NCI-H1105 (cell line): ENCODE results near the gene GNAT1.
A peak's percentile ranks its signal among the peaks of the same experiment; 100 is the strongest.
"Not testable (repeated sequence)": the region's sequence is repeated elsewhere in the genome, so short reads cannot be mapped to it uniquely, and the experiment has no call there.

Source experiments
- DNase-seq: peaks from one replicate; lab custom pipeline; 2025; lab: John Stamatoyannopoulos, UW

GNAT1 gene

GRCh38 chr3:50203809-50204803, 12.7 kb downstream of the GNAT1 start:
- DNase-seq, result no peak

GRCh38 chr3:50204804-50205412, 13.5 kb downstream of the GNAT1 start, which contains the start of gene SLC38A3:
TSS of gene SLC38A3 (plus strand) at chr3:50205271. CDS start at chr3:50214200, 8,929 bp downstream.
- no peak for DNase-seq

DNA sequence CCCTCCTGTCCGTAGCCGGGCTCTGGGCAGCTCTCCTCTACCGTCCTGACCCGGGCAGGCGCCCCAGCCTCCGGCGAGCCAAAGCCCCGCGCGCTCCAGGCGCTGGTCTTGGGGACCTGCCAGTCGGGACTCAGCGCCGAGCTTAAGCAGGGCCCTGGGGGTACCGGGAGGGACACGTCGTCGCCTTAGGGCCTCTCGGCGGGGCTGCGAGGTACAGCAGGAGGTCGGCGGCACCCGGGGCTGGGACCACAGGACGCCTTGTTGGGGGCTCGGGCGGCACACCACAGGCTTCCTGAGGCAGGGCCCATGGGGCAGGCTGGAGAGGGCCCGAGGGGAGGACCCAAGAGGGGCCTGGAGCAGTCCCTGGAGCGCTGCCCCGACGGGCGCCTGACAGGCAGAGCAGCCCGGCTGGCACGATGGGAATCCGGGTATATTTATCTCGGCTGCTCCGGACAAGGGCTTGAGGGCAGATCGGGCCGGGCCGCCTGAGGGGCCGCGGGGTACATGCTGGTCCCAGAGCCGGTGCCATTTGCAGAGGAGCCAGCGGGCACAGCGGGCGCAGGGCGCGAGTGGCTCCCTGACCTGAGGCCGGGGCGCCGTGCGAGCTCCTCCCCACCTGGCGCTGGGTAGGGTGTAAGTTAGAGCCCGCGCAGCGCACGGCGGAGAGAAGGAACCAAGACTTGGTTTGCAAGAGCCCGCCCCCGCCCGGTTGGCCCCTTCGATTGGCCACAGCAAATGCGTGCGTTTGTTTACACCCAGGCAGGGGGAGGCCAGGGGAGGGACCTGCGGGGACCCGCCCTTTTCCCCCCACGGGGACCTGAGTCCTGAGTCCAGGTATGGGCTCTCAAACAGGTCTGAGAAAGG, 14.2 kb downstream of the GNAT1 start:
- peak; percentile 21 for DNase-seq

DNA sequence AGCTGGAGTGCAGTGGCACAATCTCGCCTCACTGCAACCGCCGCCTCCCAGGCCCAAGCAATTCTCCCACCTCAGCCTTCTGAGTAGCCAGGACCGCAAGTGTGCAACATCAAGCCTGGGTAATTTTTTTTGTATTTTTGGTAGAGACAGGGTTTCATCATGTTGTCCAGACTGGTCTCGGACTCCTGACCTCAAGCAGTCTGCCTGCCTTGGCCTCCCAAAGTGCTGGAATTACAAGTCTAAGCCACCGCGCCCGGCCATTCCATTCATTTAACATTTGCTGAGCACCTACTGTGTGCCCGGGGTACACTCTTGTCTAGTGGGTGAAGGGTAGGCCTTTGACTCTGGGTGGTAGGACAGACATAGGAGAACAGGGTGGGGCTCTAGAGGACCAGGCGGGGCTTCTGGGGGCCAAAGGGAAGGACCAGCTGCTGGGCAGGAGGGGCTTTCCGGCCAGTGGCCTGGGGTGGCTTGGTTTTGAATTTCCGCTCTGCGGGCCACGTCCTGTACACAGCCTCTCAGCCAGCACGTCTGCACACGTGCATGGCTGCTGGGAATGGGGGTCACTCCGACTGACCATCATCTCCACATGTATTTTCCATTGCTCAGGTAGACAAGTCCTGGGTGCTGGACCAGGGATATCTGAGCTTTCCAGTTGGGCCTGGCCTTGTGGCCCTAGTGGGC, 16.1 kb downstream of the GNAT1 start:
- no peak for DNase-seq

GRCh38 chr3:50208677-50209344, 17.4 kb downstream of the GNAT1 start:
- no peak for DNase-seq

DNA sequence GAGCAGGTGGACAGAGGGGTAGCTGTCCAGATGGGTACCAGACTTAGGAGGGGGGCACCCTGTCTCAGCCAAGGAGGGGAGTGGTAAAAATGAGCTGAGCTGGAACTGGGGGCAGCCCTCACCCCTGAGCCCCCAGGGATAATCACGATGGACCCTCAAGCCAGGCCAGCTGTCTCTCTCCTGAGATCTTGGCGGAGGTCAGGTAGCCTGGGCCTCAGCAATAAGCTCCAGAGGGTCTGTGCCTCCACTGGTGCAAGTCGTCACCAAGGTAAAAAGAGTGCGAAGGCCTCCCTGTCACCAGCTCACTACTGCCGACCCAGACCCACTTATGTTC, 18.7 kb downstream of the GNAT1 start:
- no peak for DNase-seq

DNA sequence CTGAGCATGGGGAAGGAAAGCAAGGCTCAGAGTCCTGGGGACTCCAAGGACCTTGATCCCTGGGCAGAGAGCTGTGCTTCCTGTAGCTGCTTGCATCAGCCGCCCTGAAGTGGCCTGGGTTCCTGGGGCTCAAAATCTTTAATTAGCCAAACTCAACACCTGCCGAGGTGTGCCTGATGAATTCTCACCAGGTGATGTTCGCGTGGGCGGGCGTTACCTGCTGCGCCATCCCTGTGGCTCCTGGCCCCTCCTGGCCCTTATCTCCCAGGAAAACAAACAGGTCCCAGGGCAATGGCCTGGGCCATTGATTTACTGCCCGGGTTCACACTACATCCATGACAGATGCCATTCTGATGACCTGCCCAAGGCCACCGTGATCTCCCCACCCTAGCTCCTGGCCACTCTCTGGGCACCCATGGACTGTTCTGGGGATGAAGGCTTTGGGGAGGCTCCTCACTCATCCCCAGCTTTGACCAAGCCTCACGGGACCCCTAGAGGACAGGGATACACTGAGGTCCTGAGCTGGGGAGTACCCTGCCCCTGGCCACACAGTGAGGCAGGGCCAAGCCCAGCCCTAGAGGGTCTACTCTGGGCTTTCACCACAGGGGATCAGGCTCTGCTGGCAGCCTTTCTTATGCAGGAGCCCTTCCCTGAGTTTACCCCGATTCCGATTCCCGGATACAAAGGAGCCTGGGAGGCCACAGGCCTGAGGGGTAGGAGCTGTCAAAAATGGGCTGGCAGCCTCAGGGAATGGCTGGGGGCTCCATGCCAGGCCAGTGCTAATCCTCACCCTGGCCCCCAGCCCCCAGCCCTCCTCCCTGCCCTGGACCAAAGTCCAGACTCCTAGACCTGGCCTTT, 19.3 kb downstream of the GNAT1 start:
- no peak for DNase-seq

DNA sequence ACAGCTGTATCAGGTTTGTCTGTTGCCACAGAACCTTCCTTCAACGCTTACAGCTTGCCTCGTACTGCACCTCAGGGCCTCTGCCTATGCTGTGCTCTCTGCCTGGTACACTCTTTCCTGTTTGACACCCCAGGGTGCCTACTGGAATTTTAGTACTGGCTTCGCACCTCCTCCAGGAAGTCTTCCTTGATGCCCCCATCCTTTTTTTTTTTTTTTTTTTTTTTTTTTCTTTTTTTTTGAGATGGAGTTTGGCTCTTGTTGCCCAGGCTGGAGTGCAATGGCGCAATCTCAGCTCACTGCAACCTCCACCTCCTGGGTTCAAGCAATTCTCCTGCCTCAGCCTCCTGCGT, 19.9 kb downstream of the GNAT1 start:
- not testable (repeated sequence) for DNase-seq

- DNase-seq, result no peak
Observed at GRCh38 chr3:50211930-50212329, 20.5 kb downstream of the GNAT1 start.

DNA sequence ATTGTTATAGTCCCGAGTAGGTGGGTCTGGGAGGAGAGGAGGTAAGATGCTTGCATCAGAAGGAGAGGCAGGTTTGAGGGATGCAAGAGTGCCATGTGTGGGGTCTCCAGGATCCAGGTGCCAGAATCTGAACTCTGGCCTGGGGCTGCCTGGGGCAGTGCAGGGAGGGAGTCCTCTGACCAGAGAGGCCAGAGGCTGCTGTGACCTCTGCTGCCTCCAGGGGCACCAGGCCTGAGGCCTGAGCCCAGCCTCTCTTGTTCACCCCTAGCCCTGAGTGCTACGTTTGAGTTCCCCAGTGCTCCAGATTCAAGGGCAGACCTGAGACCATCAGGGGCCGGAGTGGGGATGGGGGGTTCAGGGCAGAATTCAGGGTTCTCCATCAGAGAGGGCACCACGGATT, 21.1 kb downstream of the GNAT1 start:
- no peak for DNase-seq

- no peak for DNase-seq
Observed at GRCh38 chr3:50212971-50213370, 21.6 kb downstream of the GNAT1 start.

DNA sequence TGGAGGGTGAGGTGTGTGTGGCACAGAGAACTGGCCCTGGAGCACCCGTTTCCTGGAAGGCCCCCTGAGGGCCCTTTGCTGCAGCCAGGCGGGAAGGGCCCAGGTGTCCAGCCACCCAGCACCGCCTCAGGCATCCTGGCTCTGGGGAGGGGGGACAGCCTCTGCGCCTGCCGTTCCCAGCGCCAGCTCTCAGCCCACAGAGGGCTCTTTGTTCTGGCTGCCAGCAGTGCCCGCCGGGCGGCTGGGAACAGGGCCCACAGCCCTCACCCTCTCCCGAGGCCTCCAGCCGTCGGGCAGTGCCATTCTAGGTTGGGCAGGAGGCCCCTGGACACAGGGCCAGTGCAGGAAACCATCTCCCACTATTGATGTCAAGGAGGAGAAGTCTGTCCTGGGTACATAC, 22.0 kb downstream of the GNAT1 start:
- DNase-seq, result no peak

DNA sequence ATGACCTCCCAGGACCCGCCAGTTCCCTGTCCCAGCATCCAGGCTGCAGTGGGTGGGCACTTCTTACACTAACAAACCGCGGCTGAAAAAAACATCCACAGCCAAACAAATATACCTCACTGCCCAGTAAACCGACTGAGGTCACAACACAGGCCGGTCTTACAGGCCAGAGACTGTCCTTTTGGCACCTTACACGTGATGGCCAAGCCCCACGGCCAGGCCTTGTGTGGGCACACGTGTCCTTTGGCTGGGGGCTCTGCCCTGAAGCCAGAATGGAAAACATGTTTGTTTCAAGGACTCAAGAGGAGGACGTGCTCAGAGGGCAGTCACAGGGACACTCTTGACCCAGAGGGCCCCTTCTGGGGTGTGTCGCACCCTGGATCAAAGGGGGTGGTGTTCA, 23.4 kb downstream of the GNAT1 start:
- no peak for DNase-seq

GRCh38 chr3:50215529-50215928, 24.1 kb downstream of the GNAT1 start:
- DNase-seq, result no peak

DNA sequence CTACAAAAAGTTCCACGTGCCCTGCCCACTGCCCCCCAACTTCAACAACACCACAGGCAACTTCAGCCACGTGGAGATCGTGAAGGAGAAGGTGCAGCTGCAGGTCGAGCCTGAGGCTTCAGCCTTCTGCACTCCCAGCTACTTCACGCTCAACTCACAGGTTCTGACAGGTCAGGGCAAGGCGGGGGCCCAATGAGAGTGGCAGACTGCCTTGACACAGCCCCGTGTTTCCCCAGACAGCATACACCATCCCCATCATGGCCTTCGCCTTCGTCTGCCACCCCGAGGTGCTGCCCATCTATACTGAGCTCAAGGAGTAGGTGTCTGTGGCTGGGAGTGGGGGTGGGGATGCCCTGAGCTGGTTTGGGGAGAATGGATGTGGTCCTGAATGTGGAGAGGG, 26.3 kb downstream of the GNAT1 start:
- DNase-seq, result no peak

- no peak for DNase-seq
Observed at GRCh38 chr3:50218448-50218847, 27.0 kb downstream of the GNAT1 start.

DNA sequence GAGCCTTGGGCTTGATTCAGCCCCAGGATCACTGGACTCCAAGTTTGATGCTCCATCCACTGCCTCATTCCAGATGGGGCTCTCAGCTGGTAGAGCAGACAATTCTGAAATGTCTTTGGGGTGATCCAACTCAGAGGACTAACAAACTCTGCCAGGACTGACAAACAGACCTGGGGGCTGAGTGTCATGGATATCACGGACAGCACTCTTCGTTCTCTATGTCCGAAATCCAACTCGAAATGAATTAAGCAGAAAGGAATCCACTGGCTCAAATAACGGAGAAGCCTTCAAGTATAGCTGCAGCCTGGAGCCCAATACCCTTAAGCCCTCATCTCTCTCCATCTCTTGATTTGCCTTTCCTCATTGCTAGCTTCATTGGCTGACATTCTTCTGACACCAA, 27.9 kb downstream of the GNAT1 start:
- no peak for DNase-seq

DNA sequence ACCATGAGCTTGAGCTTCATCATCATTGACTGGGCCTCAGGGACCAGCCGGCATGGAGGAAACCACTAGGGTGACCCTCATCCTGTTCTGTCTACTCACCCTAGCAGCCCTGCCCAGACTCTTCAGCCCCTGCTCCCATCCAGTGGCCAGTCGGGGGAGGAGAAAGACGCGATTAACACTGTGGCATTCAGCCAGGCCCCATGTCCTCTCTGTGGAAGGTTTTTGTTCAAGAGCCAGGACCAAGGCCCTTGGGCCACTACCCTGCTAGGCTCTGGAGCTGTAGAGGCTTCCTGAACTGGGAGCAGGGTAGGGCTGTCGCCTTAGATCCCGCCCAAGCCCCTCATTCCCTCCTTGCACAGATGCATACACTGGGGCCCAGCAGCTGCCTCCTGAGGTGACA, 28.7 kb downstream of the GNAT1 start:
- no peak for DNase-seq

DNA sequence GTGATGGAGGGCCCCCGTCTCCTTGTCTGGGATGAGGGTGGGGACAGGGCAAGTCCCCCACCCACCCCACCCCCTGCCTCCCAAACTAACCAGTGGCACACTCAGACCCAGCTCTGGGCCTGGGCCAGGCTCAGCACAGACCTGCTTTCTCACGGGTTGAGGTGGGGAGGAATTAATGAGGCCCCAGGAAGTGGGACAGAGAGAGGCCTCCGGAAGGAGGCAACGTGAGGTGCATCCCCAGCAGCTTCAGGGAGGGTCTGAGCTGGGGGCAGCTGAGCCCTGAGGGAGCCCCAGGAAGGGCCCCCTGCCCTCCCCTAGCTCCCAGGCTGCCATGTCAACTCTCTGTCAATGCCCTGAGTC, 29.6 kb downstream of the GNAT1 start:
- no peak for DNase-seq

DNA sequence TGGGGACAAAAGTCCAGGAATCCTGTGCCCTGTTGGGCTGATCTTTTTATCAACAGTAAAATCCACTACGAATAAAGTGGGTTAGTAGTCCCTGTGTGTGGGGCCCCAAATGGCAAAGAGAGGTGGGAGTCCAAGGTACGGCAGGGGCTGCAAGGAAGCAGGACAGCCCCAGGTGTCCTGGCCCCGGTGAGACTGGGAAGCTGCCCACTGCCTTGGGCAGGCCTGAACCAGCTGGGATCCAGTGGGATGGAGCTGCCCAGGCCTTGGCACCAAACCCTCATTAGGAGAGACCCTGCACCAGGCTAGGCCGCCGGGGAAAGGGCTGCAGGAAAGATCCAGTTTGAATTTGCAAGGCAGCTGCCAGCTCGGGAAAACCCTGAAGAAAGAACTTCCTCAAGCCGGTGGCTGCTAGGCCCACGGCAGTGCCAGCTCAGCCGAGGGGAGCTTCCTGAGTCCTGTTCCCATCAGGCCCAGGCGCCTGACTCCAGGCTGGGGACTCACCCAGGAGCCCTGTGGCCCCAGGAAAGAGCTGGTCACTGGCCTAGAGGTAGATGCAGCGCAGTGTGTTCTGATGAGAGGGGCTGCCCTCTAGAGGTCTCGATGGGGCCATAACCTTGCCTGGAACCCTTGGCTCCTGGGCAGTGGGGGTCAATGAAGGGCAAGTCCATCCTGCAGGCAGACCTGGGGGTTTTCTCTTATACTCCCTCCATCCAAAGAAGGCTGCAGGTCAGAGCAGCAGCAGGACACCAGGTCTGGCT, 30.2 kb downstream of the GNAT1 start:
- no peak for DNase-seq
